ENCODE results near the gene ANKRD55.
A peak's percentile ranks its signal among the peaks of the same experiment; 100 is the strongest.
"Not testable (repeated sequence)": the region's sequence is repeated elsewhere in the genome, so short reads cannot be mapped to it uniquely, and the experiment has no call there.

Gene ANKRD55

DNA sequence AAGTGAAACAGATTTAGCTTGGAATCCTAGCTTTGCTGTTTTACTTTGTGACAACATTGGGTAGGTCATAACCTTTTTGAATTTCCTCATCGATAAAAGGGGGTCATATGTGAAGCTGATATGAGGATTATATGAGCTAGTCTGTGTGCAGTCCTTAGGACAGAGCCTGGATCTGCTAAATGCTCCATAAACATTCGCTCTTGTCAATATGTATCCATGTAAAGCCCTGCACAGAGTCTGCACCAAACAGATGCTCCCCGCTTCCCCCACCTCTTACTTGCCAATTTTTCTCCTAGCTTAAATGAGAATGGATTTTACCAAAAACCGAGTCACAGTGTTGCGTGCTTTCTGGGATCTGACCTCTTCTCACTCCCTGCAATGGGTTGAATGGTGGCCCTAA, 5.4 kb downstream of the ANKRD55 start:
- H3K4me3 ChIP-seq (replicated peaks; ENCODE audit: low read depth, low read length): no peak overlapping the region
- no peak for DNase-seq (ENCODE audit: low read depth)
- TF ChIP-seq, protein P1, sequence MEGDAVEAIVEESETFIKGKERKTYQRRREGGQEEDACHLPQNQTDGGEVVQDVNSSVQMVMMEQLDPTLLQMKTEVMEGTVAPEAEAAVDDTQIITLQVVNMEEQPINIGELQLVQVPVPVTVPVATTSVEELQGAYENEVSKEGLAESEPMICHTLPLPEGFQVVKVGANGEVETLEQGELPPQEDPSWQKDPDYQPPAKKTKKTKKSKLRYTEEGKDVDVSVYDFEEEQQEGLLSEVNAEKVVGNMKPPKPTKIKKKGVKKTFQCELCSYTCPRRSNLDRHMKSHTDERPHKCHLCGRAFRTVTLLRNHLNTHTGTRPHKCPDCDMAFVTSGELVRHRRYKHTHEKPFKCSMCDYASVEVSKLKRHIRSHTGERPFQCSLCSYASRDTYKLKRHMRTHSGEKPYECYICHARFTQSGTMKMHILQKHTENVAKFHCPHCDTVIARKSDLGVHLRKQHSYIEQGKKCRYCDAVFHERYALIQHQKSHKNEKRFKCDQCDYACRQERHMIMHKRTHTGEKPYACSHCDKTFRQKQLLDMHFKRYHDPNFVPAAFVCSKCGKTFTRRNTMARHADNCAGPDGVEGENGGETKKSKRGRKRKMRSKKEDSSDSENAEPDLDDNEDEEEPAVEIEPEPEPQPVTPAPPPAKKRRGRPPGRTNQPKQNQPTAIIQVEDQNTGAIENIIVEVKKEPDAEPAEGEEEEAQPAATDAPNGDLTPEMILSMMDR (IDR thresholded peaks at IDR 0.05; ENCODE audit: low read length, missing control alignments): no peak

DNA sequence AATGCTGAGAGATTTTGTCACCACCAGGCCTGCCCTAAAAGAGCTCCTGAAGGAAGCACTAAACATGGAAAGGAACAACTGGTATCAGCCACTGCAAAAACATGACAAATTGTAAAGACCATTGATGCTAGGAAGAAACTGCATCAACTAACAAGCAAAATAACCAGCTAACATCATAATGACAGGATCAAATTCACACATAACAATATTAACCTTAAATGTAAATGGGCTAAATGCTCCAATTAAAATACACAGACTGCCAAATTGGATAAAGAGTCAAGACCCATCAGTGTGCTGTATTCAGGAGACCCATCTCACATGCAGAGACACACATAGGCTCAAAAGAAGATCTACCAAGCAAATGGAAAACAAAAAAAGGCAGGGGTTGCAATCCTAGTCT, 9.8 kb downstream of the ANKRD55 start:
- DNase-seq (ENCODE audit: low read depth); H3K4me3 ChIP-seq (replicated peaks; ENCODE audit: low read depth, low read length): not testable (repeated sequence)

DNA sequence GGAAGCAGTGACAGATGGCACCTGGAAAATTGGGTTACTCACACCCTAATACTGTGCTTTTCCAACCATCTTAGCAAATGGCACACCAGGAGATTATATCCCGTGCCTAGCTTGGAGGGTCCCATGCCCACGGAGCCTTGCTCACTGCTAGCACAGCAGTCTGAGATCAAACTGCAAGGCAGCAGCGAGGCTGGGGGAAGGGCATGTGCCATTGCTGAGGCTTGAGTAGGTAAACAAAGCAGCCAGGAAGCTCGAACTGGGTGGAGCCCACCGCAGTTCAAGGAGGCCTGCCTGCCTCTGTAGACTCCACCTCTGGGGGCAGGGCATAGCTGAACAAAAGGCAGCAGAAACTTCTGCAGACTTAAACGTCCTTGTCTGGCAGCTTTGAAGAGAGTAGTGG, 11.5 kb downstream of the ANKRD55 start:
- not testable (repeated sequence) for H3K4me3 ChIP-seq (replicated peaks; ENCODE audit: low read depth, low read length); DNase-seq (ENCODE audit: low read depth)

DNA sequence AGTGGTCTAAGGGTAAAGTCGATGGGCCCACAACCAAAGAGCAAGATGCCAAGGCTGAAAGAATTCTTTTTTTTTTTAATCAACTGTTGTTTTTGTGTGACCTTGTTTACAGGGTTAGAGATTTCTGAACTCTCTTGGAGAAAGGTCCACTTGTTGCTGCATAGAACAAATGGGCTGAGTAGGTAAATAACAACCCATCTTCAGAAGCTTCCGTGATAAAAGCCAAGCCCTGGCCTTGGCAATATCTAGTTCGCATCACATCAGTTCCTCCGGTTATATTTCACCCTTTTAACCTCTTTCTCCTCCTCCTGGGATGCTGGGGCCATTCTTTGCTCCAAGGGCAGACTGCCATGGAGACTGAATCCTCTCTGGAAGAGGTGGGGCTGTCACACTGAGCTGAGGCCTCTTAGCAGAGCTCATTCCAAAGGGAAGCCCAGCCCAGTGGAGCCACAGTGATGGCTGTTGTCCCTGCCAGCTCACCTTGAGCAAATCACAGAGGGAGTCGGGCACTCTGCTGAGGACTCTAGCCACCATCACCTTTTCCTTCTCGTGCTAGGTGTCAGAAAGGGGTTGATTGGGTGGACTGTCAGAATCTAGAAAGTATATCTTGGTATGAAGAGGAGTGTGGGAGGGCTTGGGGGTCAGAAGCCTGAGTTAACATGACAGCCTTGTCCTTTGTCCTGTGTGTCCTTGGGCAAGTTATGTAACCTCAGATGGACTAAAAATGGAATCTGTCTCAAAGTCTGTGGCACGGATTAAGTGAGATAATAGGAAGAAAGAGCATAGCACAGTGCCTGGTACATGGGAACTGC, 17.9 kb downstream of the ANKRD55 start:
- DNase-seq (ENCODE audit: low read depth): no peak
- TF ChIP-seq, protein P1 (IDR thresholded peaks at IDR 0.05; ENCODE audit: low read length, missing control alignments): no peak

DNA sequence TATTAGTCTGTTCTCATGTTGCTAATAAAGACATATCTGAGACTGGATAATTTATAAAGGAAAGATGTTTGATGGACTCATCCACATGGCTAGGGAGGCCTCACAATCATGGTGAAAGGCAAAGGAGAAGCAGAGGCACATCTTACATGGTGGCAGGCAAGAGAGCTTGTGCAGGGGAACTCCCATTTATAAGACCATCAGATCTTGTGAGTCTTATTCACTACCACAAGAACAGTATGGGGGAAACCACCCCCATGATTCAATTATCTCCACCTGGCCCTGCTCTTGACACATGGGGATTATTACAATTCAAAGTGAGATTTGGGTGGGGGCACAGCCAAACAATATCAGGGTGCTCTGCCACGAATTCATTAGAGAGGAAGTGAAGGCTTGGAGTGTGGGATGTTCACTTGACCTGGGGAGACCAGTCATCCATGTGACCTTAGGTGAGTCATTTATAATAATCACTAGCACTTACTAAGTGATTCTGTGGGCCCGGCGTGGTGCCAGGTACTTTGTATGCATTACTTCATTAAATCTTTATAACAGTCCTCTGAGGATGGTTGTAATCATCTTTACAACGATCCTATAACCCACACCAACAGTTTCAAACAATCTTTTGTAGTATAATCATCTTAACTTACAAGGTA, 19.1 kb downstream of the ANKRD55 start:
- DNase-seq (ENCODE audit: low read depth); H3K4me3 ChIP-seq (replicated peaks; ENCODE audit: low read depth, low read length): not testable (repeated sequence)

More for the DNA sequence above, 17.9 kb downstream of the ANKRD55 start:
- no peak overlapping the region for H3K4me3 ChIP-seq (replicated peaks; ENCODE audit: low read depth, low read length)

DNA sequence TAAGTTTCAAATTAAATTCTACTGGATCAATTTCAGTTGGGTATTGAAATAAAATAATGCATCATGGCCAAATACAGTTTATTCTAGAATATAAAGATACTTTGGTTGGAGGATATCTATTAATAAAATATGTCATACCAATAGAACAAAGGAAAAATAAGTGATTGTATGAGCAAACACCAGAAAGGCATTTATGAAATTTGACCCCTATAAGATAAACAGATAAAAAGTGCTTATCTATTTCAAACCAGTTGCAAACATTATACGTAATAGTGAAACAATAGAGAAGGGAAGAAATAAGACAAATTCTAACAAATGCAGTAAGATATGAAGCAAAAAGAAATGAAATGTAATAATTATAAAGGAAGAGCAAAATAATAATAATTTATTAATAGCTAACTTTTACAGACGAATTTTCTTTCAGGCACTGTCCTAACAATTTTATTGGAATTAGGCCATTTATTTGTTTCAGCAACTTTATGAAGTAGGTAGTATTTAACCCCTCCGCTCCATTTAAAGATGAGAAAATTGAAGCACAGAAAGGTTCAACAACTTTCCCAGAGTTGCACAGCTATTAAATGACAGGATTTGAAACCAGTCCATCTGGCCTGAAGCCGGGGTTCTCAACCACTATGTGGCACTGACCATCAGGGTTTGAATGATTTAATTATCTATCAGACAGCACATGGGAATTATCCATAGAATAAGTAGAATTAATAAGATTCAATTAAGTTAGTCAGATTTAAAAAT, 20.8 kb downstream of the ANKRD55 start:
- TF ChIP-seq, protein P1 (IDR thresholded peaks at IDR 0.05; ENCODE audit: low read length, missing control alignments): no peak
- DNase-seq (ENCODE audit: low read depth): no peak
- no peak overlapping the region for H3K4me3 ChIP-seq (replicated peaks; ENCODE audit: low read depth, low read length)

DNA sequence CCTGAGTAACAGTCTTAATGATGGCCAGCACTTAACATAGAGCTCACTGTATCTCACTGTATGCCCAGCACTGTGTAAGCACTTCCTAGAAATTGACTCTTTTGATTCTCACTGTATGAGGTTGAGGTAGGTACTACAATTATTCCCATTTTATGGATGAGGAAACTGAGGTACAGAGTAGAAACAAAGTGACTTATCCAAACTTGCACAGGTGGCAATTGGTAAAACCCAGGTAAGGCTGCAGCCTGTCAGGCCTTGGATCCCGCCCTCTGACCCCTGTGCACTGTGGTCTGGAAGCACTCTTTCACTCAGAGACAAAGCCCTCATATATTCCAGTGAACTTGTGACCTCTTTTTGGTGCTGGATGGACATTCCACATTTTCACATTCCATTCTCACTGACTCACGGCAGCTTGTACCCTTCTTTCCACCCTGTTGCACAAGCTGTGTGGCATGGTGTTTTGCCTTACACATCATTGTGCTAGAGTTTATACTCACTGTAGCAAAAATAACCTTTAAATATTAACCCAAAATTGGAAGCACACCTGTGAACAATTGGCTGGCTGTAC, 21.7 kb downstream of the ANKRD55 start:
- TF ChIP-seq, protein P1 (IDR thresholded peaks at IDR 0.05; ENCODE audit: low read length, missing control alignments): no peak
- no peak overlapping the region for H3K4me3 ChIP-seq (replicated peaks; ENCODE audit: low read depth, low read length)
- peak; percentile 96 for DNase-seq (ENCODE audit: low read depth)

DNA sequence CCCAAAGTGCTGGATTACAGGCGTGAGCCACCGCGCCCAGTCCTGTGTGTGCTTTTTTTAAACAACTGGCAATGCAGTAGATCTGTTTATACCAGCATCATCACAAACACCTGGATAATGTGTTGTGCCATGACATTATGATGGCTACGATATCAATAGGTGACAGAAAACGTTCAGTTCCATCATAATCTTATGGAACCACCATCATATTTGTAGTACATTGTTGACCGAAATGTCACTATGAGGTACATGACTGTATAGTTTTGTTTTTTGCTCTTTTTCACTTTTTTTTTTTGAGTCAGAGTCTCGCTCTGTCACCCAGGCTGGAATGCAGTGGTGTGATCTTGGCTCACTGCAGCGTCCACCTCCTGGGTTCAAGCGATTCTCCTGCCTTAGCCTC, 24.4 kb downstream of the ANKRD55 start:
- H3K4me3 ChIP-seq (replicated peaks; ENCODE audit: low read depth, low read length): no peak overlapping the region
- no peak for DNase-seq (ENCODE audit: low read depth)

More for the DNA sequence above, 24.4 kb downstream of the ANKRD55 start:
- TF ChIP-seq, protein P1 (IDR thresholded peaks at IDR 0.05; ENCODE audit: low read length, missing control alignments): no peak

All from fibroblast of pulmonary artery (primary cell).